ENCODE results near the gene IP6K2. TPM values are rescaled to one million over a fixed set of nuclear protein-coding genes. Genes with fewer than 3 reads are reported as not detected.

The IP6K2 gene
- total and polyA plus RNA-seq, 2 of the 13 experiments (the other 11 are each of a cell fraction or from before 2014, with no cell fraction given) = 85.5 to 112 TPM

DNA sequence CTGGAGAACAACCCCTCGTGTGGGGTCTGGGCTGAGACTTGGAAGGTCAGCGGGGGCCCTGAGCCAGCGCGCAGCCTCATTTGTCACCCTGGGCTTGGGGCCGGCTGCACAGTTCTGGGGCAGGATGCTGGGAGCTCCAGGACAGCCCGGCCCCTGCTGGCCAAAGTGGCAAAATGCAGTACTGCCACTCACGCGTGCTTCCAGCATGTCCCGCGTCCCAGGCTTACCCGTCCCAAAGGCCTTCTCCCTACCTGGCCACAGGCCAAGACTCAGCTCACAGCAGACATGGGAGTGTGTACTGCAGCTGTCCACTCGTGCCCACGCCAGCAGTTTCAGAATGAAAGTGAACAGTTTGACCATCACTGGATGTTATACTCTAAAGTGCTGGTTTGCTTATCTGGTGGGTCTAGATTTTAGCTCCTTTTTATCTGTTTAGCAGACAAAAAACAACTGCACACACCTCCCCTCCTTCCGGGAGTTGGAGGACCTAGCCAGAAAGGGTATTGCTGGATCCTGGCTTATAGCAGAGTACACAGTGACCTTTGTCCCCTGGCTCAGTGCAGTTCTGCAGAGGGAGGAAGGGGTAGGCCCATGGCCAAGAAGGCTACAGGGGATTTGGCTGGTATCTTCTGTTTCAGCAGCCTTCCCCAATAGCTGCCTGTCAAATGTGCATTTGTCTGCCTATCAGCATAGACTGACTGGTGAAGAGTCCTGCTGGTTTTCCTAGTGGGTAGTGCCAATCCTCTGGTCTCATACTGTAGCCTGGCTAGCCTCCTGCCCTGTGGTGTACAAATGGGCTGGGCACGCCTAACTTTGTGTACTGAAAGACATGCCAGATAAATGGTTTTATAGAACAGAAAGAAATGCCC is 23.2 kb upstream of the IP6K2 start (continued):
- peak; percentile 72; the same call in 1 of the 2 replicates for TF ChIP-seq ZMYM2 (CRISPR knock-in tag; IDR thresholded peaks at IDR 0.05)
- peak; percentile 92; the same call in 1 of the 2 replicates for TF ChIP-seq ZNF556 (CRISPR knock-in tag; IDR thresholded peaks at IDR 0.05; ENCODE audit: borderline replicate concordance)
- peak; percentile 50; the same call in 1 of the 2 replicates for TF ChIP-seq ZNF607 (CRISPR knock-in tag; IDR thresholded peaks at IDR 0.05; ENCODE audit: borderline replicate concordance)
- no peak for TF ChIP-seq ZNF3 (CRISPR knock-in tag; IDR thresholded peaks at IDR 0.05)
- no peak for TF ChIP-seq SETDB1 (CRISPR knock-in tag; IDR thresholded peaks at IDR 0.05; ENCODE audit: borderline replicate concordance)
- no peak for TF ChIP-seq SMARCC2 (IDR thresholded peaks at IDR 0.05)
- no peak for TF ChIP-seq KAT2B (IDR thresholded peaks at IDR 0.05; ENCODE audit: borderline replicate concordance, low read depth, low read length)
- TF ChIP-seq, protein P1, sequence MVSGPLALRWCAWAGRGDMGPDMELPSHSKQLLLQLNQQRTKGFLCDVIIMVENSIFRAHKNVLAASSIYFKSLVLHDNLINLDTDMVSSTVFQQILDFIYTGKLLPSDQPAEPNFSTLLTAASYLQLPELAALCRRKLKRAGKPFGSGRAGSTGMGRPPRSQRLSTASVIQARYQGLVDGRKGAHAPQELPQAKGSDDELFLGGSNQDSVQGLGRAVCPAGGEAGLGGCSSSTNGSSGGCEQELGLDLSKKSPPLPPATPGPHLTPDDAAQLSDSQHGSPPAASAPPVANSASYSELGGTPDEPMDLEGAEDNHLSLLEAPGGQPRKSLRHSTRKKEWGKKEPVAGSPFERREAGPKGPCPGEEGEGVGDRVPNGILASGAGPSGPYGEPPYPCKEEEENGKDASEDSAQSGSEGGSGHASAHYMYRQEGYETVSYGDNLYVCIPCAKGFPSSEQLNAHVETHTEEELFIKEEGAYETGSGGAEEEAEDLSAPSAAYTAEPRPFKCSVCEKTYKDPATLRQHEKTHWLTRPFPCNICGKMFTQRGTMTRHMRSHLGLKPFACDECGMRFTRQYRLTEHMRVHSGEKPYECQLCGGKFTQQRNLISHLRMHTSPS (CRISPR knock-in tag; IDR thresholded peaks at IDR 0.05; ENCODE audit: low read depth) = no peak
- no peak; the same call in none of the 2 replicates for TF ChIP-seq FOSL2 (CRISPR knock-in tag; IDR thresholded peaks at IDR 0.05)
- peak; percentile 78; the same call in 1 of the 2 replicates for TF ChIP-seq ZNF749 (CRISPR knock-in tag; IDR thresholded peaks at IDR 0.05; ENCODE audit: borderline replicate concordance)
- TF ChIP-seq ZNF7 (CRISPR knock-in tag; IDR thresholded peaks at IDR 0.05) = no peak
- TF ChIP-seq ZNF737 (CRISPR knock-in tag; IDR thresholded peaks at IDR 0.05; ENCODE audit: borderline replicate concordance) = no peak; the same call in 1 of the 2 replicates
- no peak for TF ChIP-seq JDP2 (CRISPR knock-in tag; IDR thresholded peaks at IDR 0.05; ENCODE audit: borderline replicate concordance)
- TF ChIP-seq, protein P2, sequence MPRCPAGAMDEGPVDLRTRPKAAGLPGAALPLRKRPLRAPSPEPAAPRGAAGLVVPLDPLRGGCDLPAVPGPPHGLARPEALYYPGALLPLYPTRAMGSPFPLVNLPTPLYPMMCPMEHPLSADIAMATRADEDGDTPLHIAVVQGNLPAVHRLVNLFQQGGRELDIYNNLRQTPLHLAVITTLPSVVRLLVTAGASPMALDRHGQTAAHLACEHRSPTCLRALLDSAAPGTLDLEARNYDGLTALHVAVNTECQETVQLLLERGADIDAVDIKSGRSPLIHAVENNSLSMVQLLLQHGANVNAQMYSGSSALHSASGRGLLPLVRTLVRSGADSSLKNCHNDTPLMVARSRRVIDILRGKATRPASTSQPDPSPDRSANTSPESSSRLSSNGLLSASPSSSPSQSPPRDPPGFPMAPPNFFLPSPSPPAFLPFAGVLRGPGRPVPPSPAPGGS (CRISPR knock-in tag; IDR thresholded peaks at IDR 0.05) = no peak; the same call in 1 of the 2 replicates
- TF ChIP-seq, protein P3, sequence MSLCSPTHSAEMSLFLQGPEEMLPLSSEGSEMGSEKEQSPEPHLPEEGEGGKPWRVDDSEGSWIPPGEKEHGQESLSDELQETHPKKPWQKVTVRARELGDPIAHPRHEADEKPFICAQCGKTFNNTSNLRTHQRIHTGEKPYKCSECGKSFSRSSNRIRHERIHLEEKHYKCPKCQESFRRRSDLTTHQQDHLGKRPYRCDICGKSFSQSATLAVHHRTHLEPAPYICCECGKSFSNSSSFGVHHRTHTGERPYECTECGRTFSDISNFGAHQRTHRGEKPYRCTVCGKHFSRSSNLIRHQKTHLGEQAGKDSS (CRISPR knock-in tag; IDR thresholded peaks at IDR 0.05; ENCODE audit: borderline replicate concordance, low read depth) = peak; percentile 72; the same call in 1 of the 2 replicates
- TF ChIP-seq, protein P4, sequence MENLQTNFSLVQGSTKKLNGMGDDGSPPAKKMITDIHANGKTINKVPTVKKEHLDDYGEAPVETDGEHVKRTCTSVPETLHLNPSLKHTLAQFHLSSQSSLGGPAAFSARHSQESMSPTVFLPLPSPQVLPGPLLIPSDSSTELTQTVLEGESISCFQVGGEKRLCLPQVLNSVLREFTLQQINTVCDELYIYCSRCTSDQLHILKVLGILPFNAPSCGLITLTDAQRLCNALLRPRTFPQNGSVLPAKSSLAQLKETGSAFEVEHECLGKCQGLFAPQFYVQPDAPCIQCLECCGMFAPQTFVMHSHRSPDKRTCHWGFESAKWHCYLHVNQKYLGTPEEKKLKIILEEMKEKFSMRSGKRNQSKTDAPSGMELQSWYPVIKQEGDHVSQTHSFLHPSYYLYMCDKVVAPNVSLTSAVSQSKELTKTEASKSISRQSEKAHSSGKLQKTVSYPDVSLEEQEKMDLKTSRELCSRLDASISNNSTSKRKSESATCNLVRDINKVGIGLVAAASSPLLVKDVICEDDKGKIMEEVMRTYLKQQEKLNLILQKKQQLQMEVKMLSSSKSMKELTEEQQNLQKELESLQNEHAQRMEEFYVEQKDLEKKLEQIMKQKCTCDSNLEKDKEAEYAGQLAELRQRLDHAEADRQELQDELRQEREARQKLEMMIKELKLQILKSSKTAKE (CRISPR knock-in tag; IDR thresholded peaks at IDR 0.05; ENCODE audit: borderline replicate concordance) = 0 out of 2 replicates have a peak, but pooled peaks have one; percentile 35
- TF ChIP-seq, protein P5, sequence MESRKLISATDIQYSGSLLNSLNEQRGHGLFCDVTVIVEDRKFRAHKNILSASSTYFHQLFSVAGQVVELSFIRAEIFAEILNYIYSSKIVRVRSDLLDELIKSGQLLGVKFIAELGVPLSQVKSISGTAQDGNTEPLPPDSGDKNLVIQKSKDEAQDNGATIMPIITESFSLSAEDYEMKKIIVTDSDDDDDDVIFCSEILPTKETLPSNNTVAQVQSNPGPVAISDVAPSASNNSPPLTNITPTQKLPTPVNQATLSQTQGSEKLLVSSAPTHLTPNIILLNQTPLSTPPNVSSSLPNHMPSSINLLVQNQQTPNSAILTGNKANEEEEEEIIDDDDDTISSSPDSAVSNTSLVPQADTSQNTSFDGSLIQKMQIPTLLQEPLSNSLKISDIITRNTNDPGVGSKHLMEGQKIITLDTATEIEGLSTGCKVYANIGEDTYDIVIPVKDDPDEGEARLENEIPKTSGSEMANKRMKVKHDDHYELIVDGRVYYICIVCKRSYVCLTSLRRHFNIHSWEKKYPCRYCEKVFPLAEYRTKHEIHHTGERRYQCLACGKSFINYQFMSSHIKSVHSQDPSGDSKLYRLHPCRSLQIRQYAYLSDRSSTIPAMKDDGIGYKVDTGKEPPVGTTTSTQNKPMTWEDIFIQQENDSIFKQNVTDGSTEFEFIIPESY (CRISPR knock-in tag; IDR thresholded peaks at IDR 0.05) = peak; percentile 55

Data from HepG2 (cell line).